ENCODE data around the gene PTPN4. TPM values are rescaled to one million over a fixed set of nuclear protein-coding genes. Genes with fewer than 3 reads are reported as not detected.
"Not testable (repeated sequence)": the region's sequence is repeated elsewhere in the genome, so short reads cannot be mapped to it uniquely, and the experiment has no call there.

The PTPN4 gene
- total RNA-seq, 1 donor from 2014 or later: 22.4 TPM

DNA sequence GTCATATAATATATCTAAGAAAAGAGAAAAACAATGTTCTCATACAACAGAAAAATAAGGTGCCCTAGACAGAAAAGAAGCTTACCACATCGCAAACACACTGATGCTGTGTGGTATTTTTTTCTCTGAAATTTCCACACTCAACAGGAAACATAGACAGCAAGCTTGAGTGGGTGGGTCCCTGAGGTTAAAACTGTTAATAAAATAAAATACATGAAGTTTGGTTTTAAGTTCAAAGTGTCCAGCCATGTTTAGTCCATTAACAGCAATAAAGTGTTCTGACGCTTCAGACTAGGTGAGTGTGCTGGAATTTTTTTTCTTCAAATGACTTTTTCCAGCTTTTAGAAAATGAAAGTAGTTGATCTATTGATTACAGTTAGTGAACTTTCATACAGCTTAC lies 169.8 kb downstream of the PTPN4 start:
- no peak for DNase-seq (ENCODE audit: low spot score)
- peak; percentile 76 for ATAC-seq

DNA sequence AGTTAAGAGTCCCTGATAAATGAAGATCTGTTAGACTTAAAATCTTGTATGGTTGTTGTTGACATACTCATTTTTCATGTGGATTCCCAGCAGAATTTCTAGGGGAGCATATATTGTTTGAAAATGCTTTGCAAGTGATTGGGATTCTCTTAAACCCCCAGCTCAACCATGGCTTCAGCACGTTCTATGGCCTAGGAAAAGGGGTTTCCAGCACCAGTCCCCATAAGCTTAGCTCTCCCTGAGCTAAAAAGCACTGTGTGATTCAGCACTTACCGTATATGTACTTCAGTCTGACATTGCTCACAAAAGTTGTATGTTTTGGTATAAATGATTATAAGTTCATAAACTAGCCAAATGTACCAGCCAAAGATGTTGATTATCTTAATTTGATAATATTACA lies 173.1 kb downstream of the PTPN4 start:
- ATAC-seq (no peak), DNase-seq (ENCODE audit: low spot score) (no peak)

DNA sequence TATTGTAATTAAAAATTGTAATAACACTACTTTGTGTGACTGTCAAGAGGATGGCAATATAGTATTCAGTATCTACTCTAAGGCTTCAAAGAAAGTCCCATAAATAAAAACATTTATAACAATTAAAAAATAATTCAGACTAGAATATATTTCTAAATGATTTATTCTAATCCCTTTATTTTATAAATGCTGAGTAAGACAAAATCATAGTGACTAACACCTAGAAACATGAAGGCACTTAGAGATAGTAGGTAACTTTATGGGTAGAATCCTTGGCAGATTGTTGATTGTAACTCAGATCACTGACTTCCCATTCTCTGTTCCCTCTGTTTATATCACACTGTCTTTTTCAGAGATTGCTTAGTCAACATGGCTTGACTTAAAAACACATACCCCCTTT lies 174.6 kb downstream of the PTPN4 start:
- DNase-seq (ENCODE audit: low spot score): no peak
- no peak for ATAC-seq

DNA sequence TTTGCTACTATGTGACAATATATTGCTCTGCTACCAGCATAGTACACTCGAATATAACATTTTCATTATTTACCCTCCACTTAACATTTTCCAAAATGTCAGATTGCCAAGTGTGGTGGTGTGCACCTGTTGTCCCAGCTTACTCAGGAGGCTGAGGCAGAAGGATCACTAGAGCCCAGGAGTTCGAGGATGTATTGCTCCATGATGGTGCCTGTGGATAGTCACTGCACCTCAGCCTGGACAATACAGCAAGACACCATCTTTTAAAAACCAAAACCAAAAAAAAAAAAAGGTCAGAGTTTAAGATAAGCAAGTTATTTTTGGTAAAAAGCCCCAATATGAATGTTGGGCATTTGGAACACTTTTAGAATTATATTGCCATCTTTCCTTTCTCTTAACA lies 178.0 kb downstream of the PTPN4 start:
- ATAC-seq: no peak
- DNase-seq (ENCODE audit: low spot score): no peak

DNA sequence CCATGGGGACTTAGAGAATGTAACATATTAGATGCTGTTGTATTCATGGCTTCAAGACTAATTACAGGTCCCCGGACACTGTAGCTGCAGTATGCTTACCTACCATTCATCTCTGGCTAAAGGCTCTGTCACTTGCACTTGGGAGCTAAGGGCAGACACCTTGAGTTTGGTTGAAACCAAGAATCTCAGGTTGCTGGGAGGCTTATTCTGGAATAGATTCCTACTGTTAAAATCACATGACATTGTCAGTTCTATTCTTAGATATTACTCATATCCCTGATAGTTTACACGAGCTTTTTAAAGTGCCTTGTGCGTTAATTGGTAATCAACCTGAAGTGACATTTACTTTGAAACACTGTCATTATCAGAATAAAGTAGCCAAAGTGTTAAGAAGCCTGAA lies 180.2 kb downstream of the PTPN4 start:
- no peak for ATAC-seq
- no peak for DNase-seq (ENCODE audit: low spot score)

DNA sequence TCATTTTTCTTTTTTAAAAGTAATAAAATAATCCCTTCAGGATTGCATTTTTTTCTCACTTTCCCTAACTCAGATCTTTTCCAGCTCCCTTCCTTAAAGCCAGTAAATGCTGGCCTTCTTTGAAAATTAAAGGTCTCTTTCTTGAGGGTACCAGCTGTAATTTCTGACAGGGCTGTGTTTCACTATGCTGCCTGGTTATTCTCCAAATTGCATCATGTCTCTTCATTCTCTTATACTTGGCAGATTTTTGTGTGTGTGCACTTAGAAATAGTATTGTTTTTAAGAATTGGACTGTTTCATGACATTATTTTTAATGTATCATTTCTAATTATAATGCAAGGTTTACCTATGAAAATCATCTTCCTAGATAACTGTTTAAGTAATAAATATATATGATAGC lies 181.1 kb downstream of the PTPN4 start:
- ATAC-seq: no peak
- DNase-seq (ENCODE audit: low spot score): no peak

DNA sequence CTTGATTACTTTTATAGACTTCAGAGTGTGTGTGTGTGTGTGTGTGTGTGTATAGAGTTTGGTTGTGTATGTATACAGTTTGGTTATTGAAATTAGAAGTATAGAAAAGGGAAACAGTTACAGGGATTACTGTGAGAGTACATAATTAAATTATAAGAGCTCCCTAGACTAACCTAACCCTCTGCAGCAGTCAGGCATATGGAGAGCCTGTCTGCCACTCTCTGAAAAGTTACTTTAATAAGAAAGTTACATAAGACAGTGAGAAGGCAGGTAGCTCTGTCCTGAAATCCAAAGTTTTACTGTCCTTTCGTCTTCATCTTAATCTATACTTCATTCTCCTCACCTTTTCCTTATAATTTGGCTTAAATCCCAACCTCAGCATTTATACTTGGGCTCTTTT lies 181.7 kb downstream of the PTPN4 start:
- DNase-seq (ENCODE audit: low spot score) (no peak), ATAC-seq (no peak)

DNA sequence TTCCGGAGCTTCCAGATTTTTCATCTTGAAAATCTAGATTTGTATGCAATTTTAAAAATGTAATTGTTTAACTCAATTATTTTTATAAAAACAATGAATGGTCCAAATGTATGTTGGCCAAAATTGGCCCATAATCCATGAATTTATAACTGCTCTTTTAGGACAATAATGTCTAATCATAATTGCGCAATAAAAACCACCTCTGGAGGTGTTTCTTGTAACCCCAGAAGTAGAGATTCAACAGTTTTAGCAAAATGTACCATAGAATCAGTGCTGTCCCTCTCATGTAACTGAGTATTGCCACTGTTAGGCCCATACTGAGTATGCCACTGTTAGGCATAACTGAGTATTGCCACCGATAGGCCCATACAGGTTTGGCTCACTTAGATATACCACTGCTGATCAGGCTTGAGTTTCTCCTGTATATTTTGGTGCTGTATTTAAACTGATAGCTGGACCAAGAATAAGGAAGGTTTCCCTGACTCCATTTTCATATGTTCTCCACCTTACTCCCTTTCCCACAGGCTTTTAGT lies 182.3 kb downstream of the PTPN4 start:
- ATAC-seq (no peak), DNase-seq (ENCODE audit: low spot score) (no peak)

DNA sequence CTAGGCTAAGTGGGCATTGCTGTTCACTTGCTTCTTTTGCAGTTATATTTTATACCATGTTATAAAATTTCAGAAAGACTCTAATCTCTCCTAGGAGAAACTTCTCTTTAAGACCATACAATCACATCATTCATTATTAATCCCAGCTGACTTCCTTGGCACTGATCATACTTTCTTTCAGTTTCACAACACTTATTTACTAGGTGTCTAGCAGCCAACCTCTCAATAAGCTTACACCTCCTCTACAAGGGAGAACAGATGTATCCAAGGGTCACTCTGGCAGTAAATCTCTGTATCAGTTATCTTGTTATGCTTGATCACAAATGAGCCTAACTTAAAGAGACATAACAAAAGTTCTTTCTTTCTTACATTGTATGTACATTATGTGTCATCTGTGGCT lies 183.3 kb downstream of the PTPN4 start:
- no peak for DNase-seq (ENCODE audit: low spot score)
- peak; percentile 78 for ATAC-seq

DNA sequence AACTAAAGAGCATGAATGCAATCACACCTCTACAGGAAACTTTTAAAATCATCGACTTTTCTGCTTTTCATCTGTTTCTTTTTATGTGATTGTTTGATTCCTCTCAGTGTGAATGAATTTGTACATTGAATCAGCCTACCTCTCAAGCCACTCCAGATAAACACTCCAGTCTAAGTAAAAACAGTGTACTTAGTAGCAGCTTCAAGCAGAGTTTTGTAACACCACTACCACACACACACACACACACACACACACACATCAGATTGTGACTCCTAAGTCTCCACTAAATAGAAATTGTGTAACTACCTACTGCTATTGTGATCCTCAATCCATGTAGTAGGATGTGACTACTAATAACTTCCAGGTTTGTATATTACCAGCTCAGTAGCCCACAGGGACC lies 187.8 kb downstream of the PTPN4 start:
- DNase-seq (ENCODE audit: low spot score) (no peak), ATAC-seq (no peak)

DNA sequence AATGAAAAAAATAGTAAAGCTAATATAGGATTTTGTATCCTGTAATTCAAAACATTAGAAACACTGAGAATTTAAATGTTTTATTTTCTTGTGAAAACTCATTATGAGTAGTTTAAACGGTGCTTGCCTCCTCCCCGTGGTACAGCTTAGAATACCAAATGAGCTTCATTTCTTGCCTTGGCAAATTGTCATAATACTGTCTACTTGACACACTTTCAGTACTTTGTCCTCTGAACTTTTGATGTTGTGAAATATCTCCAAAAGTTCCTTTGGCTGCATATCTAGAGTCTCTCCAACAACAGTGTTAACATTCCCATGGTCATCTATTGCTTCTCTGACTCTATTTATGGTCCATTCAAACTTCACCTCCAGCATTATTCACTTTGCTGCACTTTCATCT lies 191.2 kb downstream of the PTPN4 start:
- no peak for DNase-seq (ENCODE audit: low spot score)
- ATAC-seq: peak; percentile 92

DNA sequence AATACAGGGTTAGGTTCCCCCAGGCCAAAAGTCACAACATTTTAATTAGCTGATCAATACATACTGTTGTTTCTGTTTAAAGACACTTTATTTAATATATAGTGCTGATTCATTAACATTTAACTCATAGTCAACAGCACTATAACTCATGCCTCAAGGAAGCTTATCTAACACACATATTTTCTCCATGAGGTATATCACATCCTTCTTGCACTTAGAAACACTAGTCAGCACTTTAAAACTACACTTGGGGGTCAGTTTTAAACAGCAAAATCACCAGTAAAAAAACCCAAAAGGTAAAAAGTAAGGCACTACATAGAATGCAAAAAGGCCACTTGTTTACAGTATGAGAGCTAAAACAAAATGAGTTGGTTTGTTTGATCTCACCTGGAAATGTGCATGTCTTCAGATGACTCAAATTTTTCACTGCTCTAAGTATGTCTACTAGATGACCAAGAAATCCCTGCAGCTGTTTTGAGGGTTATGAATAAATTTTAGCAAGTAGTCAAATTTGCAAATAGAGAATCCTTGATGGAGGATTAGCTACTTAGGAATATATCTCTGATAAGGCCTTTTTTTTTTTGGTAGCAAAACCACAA lies 199.0 kb downstream of the PTPN4 start:
- ATAC-seq: no peak

DNA sequence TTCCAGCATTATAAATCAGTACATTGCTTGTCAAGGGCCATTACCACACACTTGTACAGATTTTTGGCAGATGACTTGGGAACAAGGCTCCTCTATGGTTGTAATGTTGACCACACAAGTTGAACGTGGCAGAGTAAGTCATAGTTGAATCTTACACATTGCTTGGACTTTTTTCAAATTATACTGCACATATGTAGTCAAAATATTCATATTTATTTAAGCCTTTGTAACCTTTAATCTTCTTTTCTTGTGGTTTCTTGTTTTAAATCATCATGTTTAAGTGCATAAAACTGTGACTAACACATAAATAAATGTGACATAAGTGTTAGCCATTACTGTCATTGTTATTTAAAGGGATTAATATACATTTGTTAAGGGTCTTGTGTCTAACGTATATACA lies 201.1 kb downstream of the PTPN4 start:
- DNase-seq (ENCODE audit: low spot score) (no peak), ATAC-seq (no peak)

More for the DNA sequence above, 199.0 kb downstream of the PTPN4 start:
- DNase-seq (ENCODE audit: low spot score): no peak

DNA sequence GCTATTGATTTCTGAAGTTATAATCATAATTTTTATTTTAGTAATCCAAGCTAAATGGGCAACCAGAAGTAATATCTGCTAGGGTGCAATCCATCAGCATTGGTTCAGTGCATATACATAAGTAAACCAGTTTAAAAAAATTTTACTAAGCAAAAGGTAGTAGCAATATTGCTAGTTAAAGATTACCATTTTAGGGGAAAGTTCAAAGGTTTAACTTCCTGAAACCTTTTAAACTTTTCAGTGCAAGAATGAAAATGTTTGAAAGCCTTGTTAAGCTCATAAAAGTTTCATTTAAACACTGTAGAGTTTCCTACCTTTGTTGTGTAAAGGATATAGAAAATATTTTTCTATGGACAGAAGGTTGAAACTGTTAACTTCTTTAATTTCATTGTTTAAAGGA lies 222.2 kb downstream of the PTPN4 start:
- peak; percentile 31 for ATAC-seq

DNA sequence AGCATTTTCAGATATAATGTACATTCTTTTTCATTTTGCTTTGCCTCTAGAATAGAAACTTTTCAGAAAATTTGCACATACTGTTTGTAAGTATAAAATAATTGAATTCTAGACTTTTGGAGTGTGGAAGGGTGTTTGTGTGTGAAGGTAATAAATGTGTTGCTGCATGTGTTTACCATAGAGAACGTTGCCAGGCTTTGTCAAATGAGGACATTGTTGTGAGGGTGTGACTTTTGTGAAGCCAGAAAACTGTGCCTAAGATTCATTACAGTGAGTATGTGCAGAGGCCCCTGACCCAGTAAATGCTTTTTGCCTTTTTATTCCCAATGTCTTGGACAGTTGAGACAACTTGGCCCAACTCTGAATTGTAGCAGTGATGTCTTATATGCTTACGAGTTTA lies 222.8 kb downstream of the PTPN4 start:
- DNase-seq (ENCODE audit: low spot score) (no peak), ATAC-seq (no peak)

More for the DNA sequence above, 222.2 kb downstream of the PTPN4 start:
- DNase-seq (ENCODE audit: low spot score): no peak

DNA sequence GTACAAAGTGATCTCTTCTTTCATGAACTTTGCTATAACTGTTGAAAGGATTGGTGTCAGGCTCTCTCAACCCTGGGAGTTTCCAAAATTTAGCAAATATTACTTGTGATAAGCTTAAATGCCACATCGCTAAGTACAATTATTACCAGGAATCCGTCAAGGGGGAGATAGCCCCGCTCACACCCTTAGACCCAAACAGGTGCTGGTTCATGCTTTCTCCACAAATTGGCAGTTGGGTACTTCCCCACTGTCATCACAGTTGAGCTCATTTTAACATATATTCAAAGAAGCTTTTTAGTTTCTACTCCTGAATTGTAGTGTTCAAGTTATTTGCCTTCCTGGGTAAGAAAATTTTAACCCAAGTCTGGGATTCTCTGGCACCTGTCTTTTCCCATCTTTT lies 223.4 kb downstream of the PTPN4 start:
- ATAC-seq (no peak), DNase-seq (ENCODE audit: low spot score) (no peak)

DNA sequence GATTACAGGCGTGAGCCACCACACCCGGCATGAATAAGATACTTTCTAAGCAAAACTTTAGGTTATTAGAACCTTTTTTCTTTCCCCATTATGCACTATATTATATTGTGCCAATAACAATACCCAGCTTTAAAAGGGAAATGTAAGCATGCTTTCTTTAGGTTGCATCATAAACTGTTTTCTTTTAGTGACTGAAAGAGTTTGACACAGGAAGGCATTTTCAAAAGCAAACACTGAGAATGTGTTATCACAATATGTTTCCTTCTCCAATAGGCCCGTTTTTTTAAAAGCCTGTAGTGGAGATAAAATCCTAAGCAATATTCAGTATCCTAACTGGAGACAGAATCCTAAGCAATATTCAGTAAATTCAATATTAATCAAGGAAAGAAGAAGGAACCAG lies 236.4 kb downstream of the PTPN4 start:
- ATAC-seq (no peak), DNase-seq (ENCODE audit: low spot score) (no peak)

DNA sequence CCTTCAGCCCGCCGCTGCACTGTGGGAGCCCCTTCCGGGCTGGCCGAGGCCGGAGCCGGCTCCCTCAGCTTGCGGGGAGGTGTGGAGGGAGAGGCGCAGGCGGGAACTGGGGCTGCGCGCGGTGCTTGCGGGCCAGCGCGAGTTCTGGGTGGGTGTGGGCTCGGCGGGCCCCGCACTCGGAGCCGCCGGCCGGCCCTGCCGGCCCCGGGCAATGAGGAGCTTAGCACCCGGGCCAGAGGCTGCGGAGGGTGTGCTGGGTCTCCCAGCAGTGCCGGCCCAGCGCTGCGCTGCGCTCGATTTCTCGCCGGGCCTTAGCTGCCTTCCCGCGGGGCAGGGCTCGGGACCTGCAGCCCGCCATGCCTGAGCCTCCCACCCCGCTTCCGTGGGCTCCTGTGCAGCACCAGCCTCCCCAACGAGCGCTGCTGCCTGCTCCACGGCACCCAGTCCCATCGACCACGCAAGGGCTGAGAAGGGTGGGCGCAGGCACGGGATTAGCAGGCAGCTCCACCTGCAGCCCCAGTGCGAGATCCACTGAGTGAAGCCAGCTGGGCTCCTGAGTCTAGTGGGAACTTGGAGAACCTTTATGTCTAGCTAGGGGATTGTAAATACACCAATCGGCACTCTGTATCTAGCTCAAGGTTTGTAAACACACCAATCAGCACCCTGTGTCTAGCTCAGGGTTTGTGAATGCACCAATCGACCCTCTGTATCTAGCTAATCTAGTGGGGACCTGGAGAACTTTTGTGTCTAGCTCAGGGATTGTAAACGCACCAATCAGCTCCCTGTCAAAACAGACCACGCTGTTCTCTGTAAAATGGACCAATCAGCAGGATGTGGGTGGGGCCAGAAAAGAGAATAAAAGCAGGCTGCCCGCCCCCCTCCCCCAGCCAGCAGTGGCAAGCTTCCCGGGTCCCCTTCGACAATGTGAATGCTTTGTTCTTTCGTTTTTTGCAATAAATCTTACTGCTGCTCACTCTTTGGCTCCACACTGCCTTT lies 237.5 kb downstream of the PTPN4 start:
- DNase-seq (ENCODE audit: low spot score); ATAC-seq: not testable (repeated sequence)

DNA sequence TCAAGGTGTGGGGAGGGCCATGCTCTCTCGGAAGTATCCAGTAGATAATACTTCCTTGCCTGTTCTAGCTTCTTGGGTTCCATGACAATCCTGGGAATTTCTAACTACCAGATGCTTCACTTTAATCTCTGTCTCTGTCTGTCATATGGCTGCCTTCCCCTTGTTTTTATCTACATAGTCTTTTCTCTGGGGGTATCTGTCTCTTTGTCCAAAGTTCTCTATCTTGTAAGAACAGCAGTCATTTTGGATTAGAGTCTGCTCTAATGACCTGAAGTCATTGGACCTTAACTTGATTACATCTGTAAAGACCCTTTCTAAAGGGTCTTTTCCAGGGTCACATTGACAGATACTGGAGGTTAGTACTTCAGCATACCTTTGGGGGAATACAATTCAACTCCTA lies 241.7 kb downstream of the PTPN4 start:
- no peak for DNase-seq (ENCODE audit: low spot score)
- no peak for ATAC-seq

DNA sequence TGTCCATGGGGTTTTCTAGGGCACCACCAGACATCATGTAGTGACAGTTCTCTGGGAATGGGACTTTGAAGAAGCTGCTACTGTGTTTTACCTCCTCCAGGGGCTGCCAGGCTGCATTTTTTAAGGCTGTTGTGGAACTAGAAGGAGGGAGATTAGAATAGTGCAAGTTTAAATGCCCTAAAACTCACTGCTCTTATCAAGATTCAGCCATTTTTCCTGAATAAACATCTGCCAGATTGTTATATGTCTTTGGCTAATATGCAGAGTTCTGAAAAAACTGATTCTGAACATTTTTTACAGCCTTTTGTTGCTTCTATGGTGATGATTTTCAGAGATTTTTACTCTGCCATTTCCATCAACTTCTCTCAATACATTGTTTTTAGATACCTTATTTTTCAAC lies 244.5 kb downstream of the PTPN4 start:
- no peak for DNase-seq (ENCODE audit: low spot score)
- no peak for ATAC-seq

DNA sequence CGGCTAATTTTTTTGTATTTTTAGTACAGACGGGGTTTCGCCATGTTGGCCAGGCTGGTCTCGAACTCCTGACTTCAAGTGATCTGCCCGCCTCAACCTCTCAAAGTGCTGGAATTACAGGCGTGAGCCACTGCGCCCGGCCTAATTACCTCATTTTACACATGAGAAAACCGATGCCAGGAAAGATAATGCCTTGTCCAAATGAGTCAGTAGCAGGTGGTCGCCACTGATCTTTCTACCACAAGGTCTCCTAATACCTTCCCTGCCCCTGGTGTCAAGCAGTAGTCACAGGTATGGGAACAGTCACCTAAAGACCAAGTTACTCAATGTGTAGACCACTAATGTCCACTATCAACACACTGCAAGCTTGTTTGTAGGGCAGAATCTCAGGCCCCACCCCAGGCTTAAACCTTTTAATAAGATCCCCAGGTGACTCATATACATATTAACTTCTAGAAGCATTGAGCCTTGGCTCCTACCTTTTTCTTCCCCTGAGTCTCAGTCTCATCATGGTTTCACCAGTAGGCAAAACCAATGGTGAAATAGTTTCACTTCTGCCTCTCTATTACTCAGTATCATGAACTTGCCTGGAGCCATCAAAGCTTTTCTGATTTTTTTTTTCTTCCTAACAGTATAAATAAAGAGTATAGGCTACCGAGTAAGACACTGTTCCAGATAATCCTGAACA lies 246.3 kb downstream of the PTPN4 start:
- no peak for ATAC-seq
- no peak for DNase-seq (ENCODE audit: low spot score)

DNA sequence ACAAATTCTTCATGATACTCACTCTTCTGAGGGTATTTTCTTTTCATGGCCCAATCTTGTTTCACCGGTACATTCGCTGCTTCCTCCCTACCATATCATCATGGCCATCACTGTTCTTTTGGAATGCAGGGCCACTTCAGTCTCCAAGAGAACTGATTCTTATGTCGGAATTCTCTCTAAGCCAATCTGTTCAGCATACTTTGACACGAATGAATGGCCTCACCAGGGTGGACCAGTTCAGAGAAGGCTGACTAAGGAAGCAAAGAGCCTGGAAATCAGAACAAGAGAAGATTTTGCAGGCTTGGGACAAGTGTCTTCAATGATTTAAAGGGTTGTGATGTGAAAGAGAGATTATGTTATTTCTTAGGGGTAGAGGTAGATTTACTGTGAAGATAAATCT lies 248.1 kb downstream of the PTPN4 start:
- DNase-seq (ENCODE audit: low spot score) (no peak), ATAC-seq (no peak)

Data from left lobe of liver (tissue), 2 donors.